ENCODE results near the gene BEGAIN. TPM values are rescaled to one million over a fixed set of nuclear protein-coding genes. Genes with fewer than 3 reads are reported as not detected.

BEGAIN gene
- total RNA-seq, 1 donor from 2014 or later: 1.9 TPM

GRCh38 chr14:100605706-100606686 is 18.8 kb upstream of the BEGAIN start:
- Histone ChIP-seq H3K27ac (replicated peaks) (no peak overlapping the region), H3K9me3 (replicated peaks) (peaks cover 16% of the 10 kb centered on the region), H3K36me3 (no peaks in the 10 kb centered on the region), H3K4me1 (no peaks in the 10 kb centered on the region), H3K4me3 (no peak overlapping the region), H3K27me3 (ENCODE audit: low read depth) (peaks cover 78% of the 10 kb centered on the region)
- intact Hi-C loops (cut with micrococcal nuclease): no loop called here
- no peak for DNase-seq
- TF ChIP-seq, protein P1, sequence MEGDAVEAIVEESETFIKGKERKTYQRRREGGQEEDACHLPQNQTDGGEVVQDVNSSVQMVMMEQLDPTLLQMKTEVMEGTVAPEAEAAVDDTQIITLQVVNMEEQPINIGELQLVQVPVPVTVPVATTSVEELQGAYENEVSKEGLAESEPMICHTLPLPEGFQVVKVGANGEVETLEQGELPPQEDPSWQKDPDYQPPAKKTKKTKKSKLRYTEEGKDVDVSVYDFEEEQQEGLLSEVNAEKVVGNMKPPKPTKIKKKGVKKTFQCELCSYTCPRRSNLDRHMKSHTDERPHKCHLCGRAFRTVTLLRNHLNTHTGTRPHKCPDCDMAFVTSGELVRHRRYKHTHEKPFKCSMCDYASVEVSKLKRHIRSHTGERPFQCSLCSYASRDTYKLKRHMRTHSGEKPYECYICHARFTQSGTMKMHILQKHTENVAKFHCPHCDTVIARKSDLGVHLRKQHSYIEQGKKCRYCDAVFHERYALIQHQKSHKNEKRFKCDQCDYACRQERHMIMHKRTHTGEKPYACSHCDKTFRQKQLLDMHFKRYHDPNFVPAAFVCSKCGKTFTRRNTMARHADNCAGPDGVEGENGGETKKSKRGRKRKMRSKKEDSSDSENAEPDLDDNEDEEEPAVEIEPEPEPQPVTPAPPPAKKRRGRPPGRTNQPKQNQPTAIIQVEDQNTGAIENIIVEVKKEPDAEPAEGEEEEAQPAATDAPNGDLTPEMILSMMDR (IDR thresholded peaks at IDR 0.05; ENCODE audit: borderline replicate concordance): no peak

- Histone ChIP-seq H3K36me3 (no peaks in the 10 kb centered on the region), H3K27me3 (ENCODE audit: low read depth) (peaks cover 78% of the 10 kb centered on the region), H3K27ac (replicated peaks) (no peak overlapping the region), H3K4me1 (no peaks in the 10 kb centered on the region), H3K4me3 (no peak overlapping the region), H3K9me3 (replicated peaks) (peaks cover 22% of the 10 kb centered on the region)
- TF ChIP-seq, protein P1 (IDR thresholded peaks at IDR 0.05; ENCODE audit: borderline replicate concordance): no peak
- intact Hi-C loops (cut with micrococcal nuclease): no loop called here
- DNase-seq: no peak
These were observed 18.0 kb upstream of the BEGAIN start for GRCh38 chr14:100605230-100605629.

DNA sequence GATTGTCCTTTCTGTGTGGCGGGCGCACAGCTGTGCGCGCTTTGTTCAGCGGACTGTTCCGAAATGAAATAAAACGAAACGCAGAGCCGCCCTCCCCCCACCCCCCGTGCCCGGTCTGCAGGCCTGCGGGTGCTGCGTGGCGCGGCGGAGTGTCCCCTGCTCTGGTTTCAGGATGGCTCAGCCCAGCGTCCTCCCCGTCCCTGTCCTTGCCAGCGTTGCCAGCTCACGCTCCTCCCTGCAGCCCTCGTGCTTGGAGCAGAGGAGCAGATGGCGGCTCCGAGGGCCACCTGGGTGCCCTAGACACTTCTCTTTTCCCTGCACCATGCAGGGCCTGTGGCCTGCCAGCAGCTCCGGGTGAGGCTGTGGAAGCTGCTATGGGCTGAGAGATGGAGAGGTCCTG is 17.5 kb upstream of the BEGAIN start:
- DNase-seq: no peak
- Histone ChIP-seq H3K27me3 (ENCODE audit: low read depth) (peaks cover 75% of the 10 kb centered on the region), H3K9me3 (replicated peaks) (peaks cover 22% of the 10 kb centered on the region), H3K36me3 (no peaks in the 10 kb centered on the region), H3K27ac (replicated peaks) (no peak overlapping the region), H3K4me1 (no peaks in the 10 kb centered on the region), H3K4me3 (no peak overlapping the region)
- intact Hi-C loops (cut with micrococcal nuclease): no loop called here
- TF ChIP-seq, protein P1 (IDR thresholded peaks at IDR 0.05; ENCODE audit: borderline replicate concordance): no peak

- intact Hi-C loops (cut with micrococcal nuclease): no loop called here
- H3K27me3 ChIP-seq (ENCODE audit: low read depth): peaks cover 77% of the 10 kb centered on the region
- H3K36me3 ChIP-seq: no peaks in the 10 kb centered on the region
- H3K4me3 ChIP-seq: no peak overlapping the region
- peaks cover 22% of the 10 kb centered on the region for H3K9me3 ChIP-seq (replicated peaks)
- DNase-seq: no peak
- TF ChIP-seq, protein P1 (IDR thresholded peaks at IDR 0.05; ENCODE audit: borderline replicate concordance): no peak
- no peaks in the 10 kb centered on the region for H3K4me1 ChIP-seq
- H3K27ac ChIP-seq (replicated peaks): no peak overlapping the region
These were observed 16.9 kb upstream of the BEGAIN start for GRCh38 chr14:100604121-100604501.

DNA sequence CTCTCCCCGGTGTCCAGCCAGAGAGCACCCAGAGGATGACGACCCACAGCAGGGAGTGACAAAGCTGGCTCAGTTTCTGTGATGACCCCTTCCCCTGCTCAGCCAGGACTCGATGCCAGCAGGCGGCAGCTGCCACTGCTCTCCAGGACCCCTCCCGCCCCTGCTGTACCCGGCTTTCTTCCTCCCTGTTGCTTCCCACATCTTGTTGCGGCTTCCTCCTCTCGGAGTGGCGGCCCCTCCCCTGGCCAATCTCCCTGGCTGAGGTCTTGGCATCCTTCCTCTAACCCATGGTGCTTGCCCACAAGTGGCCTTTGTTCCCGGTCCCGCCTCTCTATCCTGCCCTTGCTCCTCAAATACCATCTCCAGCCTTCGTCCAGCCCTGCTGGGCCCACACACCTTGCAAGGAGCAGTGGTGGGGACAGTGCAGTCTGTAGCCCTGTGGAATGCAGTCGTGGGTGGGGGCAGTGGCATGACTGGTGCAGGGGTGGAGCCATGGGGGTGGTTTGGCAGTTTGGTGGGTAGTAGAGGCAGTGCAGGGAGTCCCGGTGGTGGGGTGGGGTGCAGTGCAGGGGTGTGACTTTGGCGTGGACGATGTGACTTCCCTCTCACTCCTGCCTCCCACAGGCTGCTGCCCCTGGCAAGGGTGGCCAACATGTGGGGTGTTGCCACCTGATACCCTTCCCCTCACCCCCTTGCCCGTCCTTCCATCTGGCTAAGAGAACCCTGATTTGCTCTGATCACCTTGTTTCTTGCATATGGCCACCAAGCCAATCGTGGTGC is 16.3 kb upstream of the BEGAIN start:
- Histone ChIP-seq H3K27me3 (ENCODE audit: low read depth) (peaks cover 77% of the 10 kb centered on the region), H3K4me3 (no peak overlapping the region), H3K9me3 (replicated peaks) (peaks cover 22% of the 10 kb centered on the region), H3K36me3 (no peaks in the 10 kb centered on the region), H3K27ac (replicated peaks) (no peak overlapping the region), H3K4me1 (no peaks in the 10 kb centered on the region)
- intact Hi-C loops (cut with micrococcal nuclease): no loop called here
- no peak for DNase-seq
- TF ChIP-seq, protein P1 (IDR thresholded peaks at IDR 0.05; ENCODE audit: borderline replicate concordance): no peak

All from left ventricle myocardium inferior (tissue), 1 donor.